ENCODE data around the gene TSPAN8. TPM values are rescaled to one million over a fixed set of nuclear protein-coding genes. Genes with fewer than 3 reads are reported as not detected.

The TSPAN8 gene
- total and polyA plus RNA-seq, 2 experiments from 2014 or later: not detected

DNA sequence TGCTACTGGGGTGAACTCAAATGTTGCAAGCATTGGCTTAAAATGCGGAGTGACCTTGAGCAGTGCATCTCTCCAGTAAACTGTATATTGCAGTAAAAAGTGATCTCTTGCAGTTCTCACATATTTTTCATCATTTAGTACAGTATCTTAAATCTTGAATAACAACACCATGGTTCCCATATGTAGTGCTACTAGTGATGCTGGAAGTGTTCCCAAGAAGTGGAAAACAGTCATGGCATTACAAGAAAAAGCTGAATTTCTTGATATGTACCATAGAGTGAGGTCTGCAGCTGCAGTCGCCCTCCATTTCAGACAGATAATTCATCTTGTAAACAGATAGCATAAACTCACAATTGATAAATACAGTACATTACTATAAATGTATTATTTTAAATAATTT, 42.9 kb upstream of the TSPAN8 start (continued):
- TF ChIP-seq, protein P1, sequence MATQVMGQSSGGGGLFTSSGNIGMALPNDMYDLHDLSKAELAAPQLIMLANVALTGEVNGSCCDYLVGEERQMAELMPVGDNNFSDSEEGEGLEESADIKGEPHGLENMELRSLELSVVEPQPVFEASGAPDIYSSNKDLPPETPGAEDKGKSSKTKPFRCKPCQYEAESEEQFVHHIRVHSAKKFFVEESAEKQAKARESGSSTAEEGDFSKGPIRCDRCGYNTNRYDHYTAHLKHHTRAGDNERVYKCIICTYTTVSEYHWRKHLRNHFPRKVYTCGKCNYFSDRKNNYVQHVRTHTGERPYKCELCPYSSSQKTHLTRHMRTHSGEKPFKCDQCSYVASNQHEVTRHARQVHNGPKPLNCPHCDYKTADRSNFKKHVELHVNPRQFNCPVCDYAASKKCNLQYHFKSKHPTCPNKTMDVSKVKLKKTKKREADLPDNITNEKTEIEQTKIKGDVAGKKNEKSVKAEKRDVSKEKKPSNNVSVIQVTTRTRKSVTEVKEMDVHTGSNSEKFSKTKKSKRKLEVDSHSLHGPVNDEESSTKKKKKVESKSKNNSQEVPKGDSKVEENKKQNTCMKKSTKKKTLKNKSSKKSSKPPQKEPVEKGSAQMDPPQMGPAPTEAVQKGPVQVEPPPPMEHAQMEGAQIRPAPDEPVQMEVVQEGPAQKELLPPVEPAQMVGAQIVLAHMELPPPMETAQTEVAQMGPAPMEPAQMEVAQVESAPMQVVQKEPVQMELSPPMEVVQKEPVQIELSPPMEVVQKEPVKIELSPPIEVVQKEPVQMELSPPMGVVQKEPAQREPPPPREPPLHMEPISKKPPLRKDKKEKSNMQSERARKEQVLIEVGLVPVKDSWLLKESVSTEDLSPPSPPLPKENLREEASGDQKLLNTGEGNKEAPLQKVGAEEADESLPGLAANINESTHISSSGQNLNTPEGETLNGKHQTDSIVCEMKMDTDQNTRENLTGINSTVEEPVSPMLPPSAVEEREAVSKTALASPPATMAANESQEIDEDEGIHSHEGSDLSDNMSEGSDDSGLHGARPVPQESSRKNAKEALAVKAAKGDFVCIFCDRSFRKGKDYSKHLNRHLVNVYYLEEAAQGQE (IDR thresholded peaks at IDR 0.05; ENCODE audit: unreplicated experiment): no peak

DNA sequence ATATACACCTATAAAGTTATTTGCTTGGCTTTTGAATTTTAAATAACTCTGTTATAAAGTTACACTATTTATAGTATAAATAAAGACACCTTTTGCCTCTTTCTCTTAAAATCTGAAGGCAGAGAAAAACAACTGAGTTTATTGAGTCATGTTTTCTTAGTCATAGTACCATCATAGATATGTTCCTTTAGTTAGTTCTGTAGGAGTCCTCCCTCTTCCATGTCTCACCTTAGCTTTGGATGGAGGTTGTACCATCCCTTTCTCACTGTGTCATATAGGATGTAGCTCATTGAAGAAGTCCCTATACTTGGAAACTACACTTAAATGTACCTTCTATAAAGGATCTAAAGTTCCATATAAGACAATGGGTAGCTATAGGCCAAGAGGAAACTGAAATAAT, 39.7 kb upstream of the TSPAN8 start:
- Histone ChIP-seq H3K27ac (ENCODE audit: low read depth) (no peak overlapping the region), H4K20me1 (replicated peaks; ENCODE audit: insufficient read depth) (no peaks in the 10 kb centered on the region), H3K36me3 (ENCODE audit: insufficient read depth) (no peaks in the 10 kb centered on the region), H3K4me1 (ENCODE audit: insufficient read depth) (peaks cover 37% of the 10 kb centered on the region), H3F3A (replicated peaks; ENCODE audit: low read depth) (no peaks in the 10 kb centered on the region), H3K27me3 (ENCODE audit: insufficient read depth) (no peaks in the 10 kb centered on the region), H3K9me2 (ENCODE audit: insufficient read depth) (0 out of 2 replicates have a peak, but pooled peaks cover 4% of the 10 kb centered on the region), H3K4me2 (no peak overlapping the region), H3K79me2 (replicated peaks; ENCODE audit: insufficient read depth) (no peaks in the 10 kb centered on the region), H2AFZ (no peak overlapping the region), H3K4me3 (no peak overlapping the region)
- H3K36me3 Mint-ChIP-seq (ENCODE audit: low read depth): no peaks in the 10 kb centered on the region; the same call in 1 of the 3 replicates
- H3K9me3 Mint-ChIP-seq: no peaks in the 10 kb centered on the region; the same call in 2 of the 3 replicates
- peaks cover 51% of the 10 kb centered on the region for H3K4me1 Mint-ChIP-seq
- TF ChIP-seq EZH2 (IDR thresholded peaks at IDR 0.05; ENCODE audit: low read depth, unreplicated experiment) (no peak), POLR2AphosphoS5 (IDR thresholded peaks at IDR 0.05; ENCODE audit: low read depth) (no peak), JUNB (IDR thresholded peaks at IDR 0.05; ENCODE audit: unreplicated experiment) (no peak)
- TF ChIP-seq, protein P2, sequence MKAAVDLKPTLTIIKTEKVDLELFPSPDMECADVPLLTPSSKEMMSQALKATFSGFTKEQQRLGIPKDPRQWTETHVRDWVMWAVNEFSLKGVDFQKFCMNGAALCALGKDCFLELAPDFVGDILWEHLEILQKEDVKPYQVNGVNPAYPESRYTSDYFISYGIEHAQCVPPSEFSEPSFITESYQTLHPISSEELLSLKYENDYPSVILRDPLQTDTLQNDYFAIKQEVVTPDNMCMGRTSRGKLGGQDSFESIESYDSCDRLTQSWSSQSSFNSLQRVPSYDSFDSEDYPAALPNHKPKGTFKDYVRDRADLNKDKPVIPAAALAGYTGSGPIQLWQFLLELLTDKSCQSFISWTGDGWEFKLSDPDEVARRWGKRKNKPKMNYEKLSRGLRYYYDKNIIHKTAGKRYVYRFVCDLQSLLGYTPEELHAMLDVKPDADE (IDR thresholded peaks at IDR 0.05): no peak
- TF ChIP-seq, protein P1 (IDR thresholded peaks at IDR 0.05; ENCODE audit: unreplicated experiment): no peak
- TF ChIP-seq, protein P3, sequence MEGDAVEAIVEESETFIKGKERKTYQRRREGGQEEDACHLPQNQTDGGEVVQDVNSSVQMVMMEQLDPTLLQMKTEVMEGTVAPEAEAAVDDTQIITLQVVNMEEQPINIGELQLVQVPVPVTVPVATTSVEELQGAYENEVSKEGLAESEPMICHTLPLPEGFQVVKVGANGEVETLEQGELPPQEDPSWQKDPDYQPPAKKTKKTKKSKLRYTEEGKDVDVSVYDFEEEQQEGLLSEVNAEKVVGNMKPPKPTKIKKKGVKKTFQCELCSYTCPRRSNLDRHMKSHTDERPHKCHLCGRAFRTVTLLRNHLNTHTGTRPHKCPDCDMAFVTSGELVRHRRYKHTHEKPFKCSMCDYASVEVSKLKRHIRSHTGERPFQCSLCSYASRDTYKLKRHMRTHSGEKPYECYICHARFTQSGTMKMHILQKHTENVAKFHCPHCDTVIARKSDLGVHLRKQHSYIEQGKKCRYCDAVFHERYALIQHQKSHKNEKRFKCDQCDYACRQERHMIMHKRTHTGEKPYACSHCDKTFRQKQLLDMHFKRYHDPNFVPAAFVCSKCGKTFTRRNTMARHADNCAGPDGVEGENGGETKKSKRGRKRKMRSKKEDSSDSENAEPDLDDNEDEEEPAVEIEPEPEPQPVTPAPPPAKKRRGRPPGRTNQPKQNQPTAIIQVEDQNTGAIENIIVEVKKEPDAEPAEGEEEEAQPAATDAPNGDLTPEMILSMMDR (conservative IDR thresholded peaks at IDR 0.05; ENCODE audit: low read depth in 2 of 2): no peak
- H3K27me3 Mint-ChIP-seq (ENCODE audit: insufficient read depth, low read depth, poor library complexity): peaks cover 6% of the 10 kb centered on the region
- ATAC-seq (no peak), DNase-seq (ENCODE audit: low spot score) (no peak)
- no peak overlapping the region for H3K27ac Mint-ChIP-seq
- H3K4me3 Mint-ChIP-seq: no peak overlapping the region

All from GM23338 (cell line).